Measurements from ENCODE around the gene GNB3. TPM values are rescaled to one million over a fixed set of nuclear protein-coding genes. Genes with fewer than 3 reads are reported as not detected.

Gene GNB3
- total RNA-seq, 1 experiment from 2014 or later = 14.0 TPM

- TF ChIP-seq, protein P1, sequence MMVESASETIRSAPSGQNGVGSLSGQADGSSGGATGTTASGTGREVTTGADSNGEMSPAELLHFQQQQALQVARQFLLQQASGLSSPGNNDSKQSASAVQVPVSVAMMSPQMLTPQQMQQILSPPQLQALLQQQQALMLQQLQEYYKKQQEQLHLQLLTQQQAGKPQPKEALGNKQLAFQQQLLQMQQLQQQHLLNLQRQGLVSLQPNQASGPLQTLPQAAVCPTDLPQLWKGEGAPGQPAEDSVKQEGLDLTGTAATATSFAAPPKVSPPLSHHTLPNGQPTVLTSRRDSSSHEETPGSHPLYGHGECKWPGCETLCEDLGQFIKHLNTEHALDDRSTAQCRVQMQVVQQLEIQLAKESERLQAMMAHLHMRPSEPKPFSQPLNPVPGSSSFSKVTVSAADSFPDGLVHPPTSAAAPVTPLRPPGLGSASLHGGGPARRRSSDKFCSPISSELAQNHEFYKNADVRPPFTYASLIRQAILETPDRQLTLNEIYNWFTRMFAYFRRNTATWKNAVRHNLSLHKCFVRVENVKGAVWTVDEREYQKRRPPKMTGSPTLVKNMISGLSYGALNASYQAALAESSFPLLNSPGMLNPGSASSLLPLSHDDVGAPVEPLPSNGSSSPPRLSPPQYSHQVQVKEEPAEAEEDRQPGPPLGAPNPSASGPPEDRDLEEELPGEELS (CRISPR knock-in tag; IDR thresholded peaks at IDR 0.05) = no peak
These were observed 53.6 kb downstream of the GNB3 start (continued) for GRCh38 chr12:6894321-6894720.

Other genes with a start within 250 kb of the GNB3 start
- 333 to 354 TPM (median 334 TPM) in 3 replicates for gene CHD4, start 233.5 kb upstream of the GNB3 start, total RNA-seq (2021)
- gene LPAR5, start 205.0 kb upstream of the GNB3 start, total RNA-seq (2021) = 0.20 to 0.57 TPM (median 0.48 TPM) in 3 replicates
- 2.1 to 4.2 TPM (median 3.2 TPM) in 3 replicates for gene ACRBP, start 193.5 kb upstream of the GNB3 start, total RNA-seq (2021)
- 23.0 to 27.4 TPM (median 26.7 TPM) in 3 replicates for gene ING4, start 177.8 kb upstream of the GNB3 start, total RNA-seq (2021)
- gene ZNF384, start 151.6 kb upstream of the GNB3 start, total RNA-seq (2021) = 63.8 to 64.7 TPM (median 64.4 TPM) in 3 replicates
- 7.7 to 9.9 TPM (median 8.2 TPM) in 3 replicates for gene PIANP, start 140.1 kb upstream of the GNB3 start, total RNA-seq (2021)
- gene COPS7A, start 116.9 kb upstream of the GNB3 start, total RNA-seq (2021) = 41.2 to 43.8 TPM (median 41.4 TPM) in 3 replicates
- 226 to 236 TPM (median 229 TPM) in 3 replicates for gene MLF2, start 87.8 kb upstream of the GNB3 start, total RNA-seq (2021)
- gene PTMS, start 74.6 kb upstream of the GNB3 start, total RNA-seq (2021) = 370 to 539 TPM (median 525 TPM) in 3 replicates
- gene LAG3, start 68.4 kb upstream of the GNB3 start, total RNA-seq (2021) = 2.4 to 2.6 TPM (median 2.6 TPM) in 3 replicates
- gene CD4, start 51.4 kb upstream of the GNB3 start, total RNA-seq (2021) = 2.5 to 3.3 TPM (median 2.7 TPM) in 3 replicates
- gene GPR162, start 19.1 kb upstream of the GNB3 start, total RNA-seq (2021) = 7.3 to 9.3 TPM (median 8.2 TPM) in 3 replicates
- 49.9 to 55.7 TPM (median 50.7 TPM) in 3 replicates for gene P3H3, start 12.5 kb upstream of the GNB3 start, total RNA-seq (2021)
- 47.1 to 61.8 TPM (median 49.1 TPM) in 3 replicates for gene CDCA3, start 10.4 kb downstream of the GNB3 start, total RNA-seq (2021)
- gene USP5, start 11.2 kb downstream of the GNB3 start, total RNA-seq (2021) = 141 to 158 TPM (median 149 TPM) in 3 replicates
- 1,045 to 1,242 TPM (median 1,195 TPM) in 3 replicates for gene TPI1, start 26.6 kb downstream of the GNB3 start, total RNA-seq (2021)
- gene SPSB2, start 32.4 kb downstream of the GNB3 start, total RNA-seq (2021) = 21.2 to 25.5 TPM (median 22.7 TPM) in 3 replicates
- gene LRRC23, start 63.9 kb downstream of the GNB3 start, total RNA-seq (2021) = 3.1 to 5.3 TPM (median 4.9 TPM) in 3 replicates
- gene ENO2, start 73.7 kb downstream of the GNB3 start, total RNA-seq (2021) = 118 to 170 TPM (median 165 TPM) in 3 replicates
- 80.0 to 87.1 TPM (median 80.5 TPM) in 3 replicates for gene ATN1, start 87.0 kb downstream of the GNB3 start, total RNA-seq (2021)
- not detected in 3 replicates for gene RNU7-1, start 102.9 kb downstream of the GNB3 start, total RNA-seq (2021)
- 158 to 181 TPM (median 172 TPM) in 3 replicates for gene C12orf57, start 103.1 kb downstream of the GNB3 start, total RNA-seq (2021)
- gene PTPN6, start 110.4 kb downstream of the GNB3 start, total RNA-seq (2021) = 27.1 to 34.7 TPM (median 34.5 TPM) in 3 replicates
- 350 to 397 TPM (median 352 TPM) in 3 replicates for gene PHB2, start 129.7 kb downstream of the GNB3 start, total RNA-seq (2021)
- gene EMG1, start 130.0 kb downstream of the GNB3 start, total RNA-seq (2021) = 59.3 to 78.6 TPM (median 59.8 TPM) in 3 replicates
- gene LPCAT3, start 177.6 kb downstream of the GNB3 start, total RNA-seq (2021) = 35.3 to 40.0 TPM (median 36.2 TPM) in 3 replicates
- 6.2 to 8.8 TPM (median 7.6 TPM) in 3 replicates for gene C1S, start 219.8 kb downstream of the GNB3 start, total RNA-seq (2021)

All from WTC11 (cell line).